ENCODE measurements around the gene FLT1.

FLT1 gene

GRCh38 chr13:28424541-28424940, 70.4 kb downstream of the FLT1 start:
- no peak for DNase-seq

DNA sequence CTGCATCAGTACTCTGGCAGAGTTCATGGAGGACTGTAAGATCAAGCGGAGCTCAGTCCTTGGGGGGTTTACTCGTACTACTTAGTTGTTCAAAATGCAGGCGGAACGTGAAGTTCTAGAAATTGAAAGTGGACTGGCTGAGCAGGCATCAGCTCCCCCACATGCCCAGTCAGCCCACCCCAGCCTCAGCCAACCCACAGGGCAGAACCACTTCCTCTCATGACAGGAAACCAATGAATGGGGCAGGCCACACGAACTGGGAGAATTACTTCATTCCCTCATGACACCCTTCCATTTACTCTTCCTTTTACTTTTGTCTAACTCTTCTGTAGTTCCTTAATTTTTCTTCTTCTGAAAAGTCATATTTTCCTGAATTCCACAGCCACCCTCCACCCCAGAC, 71.9 kb downstream of the FLT1 start:
- no peak for DNase-seq

GRCh38 chr13:28421676-28422410, 73.1 kb downstream of the FLT1 start:
- no peak for DNase-seq

DNA sequence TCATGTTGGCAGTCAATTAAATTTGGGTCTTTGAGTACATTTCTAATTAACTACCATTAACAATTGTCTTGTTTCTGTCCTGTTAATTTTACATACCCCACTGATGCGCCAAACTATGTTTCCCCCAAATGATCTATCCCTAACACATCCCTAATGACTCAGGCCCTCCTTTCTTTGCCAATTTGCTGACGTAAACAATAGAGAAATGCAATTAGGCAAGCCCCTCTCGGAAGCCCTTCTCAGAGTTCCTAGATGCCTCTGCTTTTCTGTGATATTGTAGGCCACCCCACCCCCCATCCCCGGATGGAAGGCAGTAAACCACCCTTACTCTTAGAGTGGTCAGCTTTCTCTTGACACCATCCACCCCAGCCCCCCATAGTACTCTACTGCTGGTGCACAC, 74.2 kb downstream of the FLT1 start:
- no peak for DNase-seq

DNA sequence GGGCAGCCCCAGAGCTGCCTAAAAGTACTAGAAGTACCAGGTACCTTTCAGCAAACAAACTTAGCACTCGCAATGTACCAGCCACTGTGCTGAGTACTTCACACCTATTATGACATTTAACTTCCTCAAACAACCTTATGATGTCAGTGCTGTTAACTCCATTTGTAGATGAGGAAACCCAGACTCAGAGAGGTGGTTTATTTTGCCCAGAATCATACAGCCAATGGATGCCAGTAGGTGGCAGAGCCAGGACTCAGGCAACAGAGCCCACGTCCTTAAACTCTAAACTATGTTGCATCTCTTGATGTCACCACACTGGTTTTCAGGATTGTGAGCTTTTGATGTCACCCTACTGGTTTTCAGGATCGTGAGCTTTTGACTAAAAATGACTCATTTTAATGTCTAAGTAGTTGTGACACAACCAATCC, 78.9 kb downstream of the FLT1 start:
- DNase-seq, result no peak

DNA sequence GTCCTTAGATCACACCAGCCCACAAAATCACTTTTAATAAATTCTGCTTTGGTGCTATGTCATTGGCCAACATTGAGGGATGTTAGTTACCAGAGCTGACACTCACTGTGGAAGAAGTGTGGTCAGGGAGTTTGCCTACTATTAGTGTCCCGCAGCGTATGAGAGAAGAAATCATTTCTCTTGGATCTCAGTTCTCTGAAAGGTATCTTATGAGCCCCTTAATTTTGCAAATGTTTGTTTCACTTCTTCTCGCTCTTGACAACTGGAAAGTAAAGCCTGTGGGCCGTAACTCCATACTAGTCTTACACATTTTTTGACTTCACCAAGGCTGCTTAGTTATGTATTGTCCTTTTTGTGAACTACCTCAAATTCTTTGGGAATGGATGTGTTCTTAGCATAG, 80.9 kb downstream of the FLT1 start:
- no peak for DNase-seq

GRCh38 chr13:28412981-28413380, 81.9 kb downstream of the FLT1 start:
- DNase-seq, result no peak

- DNase-seq, result no peak
These were observed 83.0 kb downstream of the FLT1 start for GRCh38 chr13:28411831-28412353.

DNA sequence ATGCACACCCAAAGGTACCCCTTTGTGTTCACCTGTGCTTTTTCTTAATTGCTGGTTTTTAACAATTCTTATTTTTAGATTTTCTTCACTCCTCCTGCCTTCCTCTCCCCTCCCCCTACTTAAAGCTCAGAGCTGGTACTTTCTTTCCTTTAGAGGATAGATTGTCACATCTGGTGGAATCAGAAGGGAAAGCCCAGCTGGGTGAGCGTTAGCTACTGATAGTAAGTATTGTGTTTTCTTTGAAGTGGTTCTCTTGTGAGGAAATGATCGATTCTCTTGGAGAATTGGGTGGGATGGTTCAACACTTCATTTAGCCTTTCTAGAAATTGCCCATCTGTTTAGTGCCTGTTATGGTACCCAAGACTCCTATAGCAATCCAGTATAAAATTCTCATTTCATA, 84.8 kb downstream of the FLT1 start:
- DNase-seq, result no peak

GRCh38 chr13:28409648-28410047, 85.3 kb downstream of the FLT1 start:
- DNase-seq, result no peak

GRCh38 chr13:28408863-28409262, 86.1 kb downstream of the FLT1 start:
- no peak for DNase-seq

GRCh38 chr13:28408235-28408848, 86.6 kb downstream of the FLT1 start:
- no peak for DNase-seq

GRCh38 chr13:28406733-28407266, 88.1 kb downstream of the FLT1 start:
- no peak for DNase-seq

- DNase-seq, result no peak
These were observed 92.9 kb downstream of the FLT1 start for GRCh38 chr13:28402057-28402381.

GRCh38 chr13:28401303-28402056, 93.4 kb downstream of the FLT1 start:
- DNase-seq, result no peak

DNA sequence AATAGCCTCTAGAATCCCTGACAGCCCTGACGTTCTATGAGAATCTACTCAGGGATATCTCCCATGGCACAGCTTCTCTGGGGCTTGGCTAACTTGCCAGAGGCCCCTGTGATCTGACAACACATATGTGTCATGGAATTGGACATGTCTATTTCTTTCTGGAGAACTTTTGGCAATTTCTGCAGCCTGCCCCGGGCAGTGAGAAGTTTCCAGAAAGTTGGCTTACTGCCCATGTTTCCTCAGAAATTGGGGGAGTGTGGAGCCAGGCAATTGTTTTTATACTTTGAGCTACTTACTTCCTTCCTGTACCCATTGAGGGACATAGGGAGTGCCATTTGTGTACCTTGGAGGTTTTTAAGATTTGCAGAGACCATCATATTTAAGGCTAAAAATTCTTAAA, 98.9 kb downstream of the FLT1 start:
- no peak for DNase-seq

DNA sequence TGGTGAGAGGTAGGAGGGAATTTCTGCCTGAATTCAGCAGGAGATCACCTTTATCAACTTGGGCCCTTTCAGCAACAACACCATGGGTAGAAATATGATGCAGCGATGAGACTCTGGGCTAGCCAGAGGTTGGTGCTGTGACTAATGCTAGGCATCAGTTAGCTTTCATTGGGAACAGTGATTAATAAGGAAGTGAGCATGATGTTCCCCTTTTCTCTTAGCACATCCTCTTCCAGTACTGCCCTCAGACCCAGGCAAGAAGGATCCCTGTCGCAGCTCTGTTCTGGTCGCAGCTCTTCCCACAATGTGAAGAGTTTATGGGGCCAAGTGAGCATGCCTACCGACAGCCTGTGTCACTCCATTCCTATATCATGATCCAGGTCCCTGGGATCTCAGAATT, 100.5 kb downstream of the FLT1 start:
- no peak for DNase-seq

DNA sequence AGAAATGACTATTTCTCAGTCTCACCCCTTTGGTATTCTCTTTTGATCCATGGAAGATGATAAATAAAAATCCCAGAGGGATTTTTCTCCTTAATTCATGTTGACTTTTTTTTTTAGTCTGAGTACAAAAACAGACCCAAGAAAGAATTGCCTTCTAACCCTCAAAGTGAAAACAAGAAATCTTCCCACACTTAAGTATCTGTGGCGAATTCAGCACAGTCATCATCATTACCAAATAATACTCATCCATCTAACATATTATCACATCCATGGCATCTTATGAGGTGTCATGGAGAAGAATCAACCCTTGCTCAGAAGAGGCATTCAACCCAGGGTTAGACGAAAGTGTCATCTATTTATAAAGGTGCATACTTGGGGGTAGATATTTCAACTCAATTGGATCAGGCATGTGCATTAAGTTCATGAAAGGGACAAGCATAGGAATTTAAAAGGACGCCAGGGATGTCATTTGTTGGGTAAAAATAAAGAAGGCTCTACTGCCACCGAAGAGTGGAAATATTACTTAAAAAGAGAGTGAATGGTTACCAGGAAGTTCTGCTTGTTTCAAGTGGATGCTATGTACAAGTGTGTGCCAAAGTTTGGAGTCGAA, 101.9 kb downstream of the FLT1 start:
- DNase-seq, result no peak

DNA sequence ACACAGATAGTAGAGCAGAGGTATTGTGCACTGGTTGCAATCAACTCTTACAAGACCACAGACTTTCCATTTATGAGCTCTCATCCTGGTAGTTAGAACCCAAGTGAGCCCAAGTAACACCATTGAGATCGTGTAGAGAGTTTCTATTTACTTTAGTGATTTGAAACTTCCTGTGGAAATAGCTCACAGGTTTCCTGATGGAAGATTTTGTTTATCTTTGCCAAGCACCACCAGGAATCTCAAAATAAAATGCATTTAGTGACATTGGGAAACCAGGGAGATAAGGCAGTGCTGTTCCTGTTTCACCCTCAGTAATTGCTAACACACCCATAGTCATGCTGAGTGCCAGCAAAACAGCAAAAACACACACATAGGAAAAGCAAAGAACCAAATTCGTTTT, 102.5 kb downstream of the FLT1 start:
- no peak for DNase-seq

- DNase-seq, result no peak
These were observed 107.0 kb downstream of the FLT1 start for GRCh38 chr13:28387740-28388501.

DNA sequence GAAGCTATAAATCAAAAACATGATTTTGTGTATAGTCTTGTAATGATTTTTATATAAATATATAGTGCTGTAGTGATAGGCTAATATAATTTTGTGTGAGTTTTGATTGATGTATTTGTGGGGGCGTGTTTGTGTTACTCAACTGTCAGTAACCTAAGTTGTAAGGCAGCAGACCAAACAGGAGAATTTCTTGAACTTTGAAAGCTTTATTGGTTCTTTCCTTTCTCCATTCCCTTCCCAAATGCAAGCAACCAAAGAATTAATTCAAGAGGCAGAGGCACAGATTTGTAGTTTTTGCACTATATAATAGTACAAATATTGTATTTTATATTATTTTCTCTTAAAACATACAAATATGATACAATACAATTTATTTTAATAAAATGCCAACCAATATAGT, 109.6 kb downstream of the FLT1 start:
- DNase-seq, result no peak

GRCh38 chr13:28384789-28385188, 110.1 kb downstream of the FLT1 start:
- no peak for DNase-seq

- DNase-seq, result no peak
These were observed 114.6 kb downstream of the FLT1 start for GRCh38 chr13:28380319-28380718.

Data from activated CD4-positive, alpha-beta T cell treated with anti-CD3 and anti-CD28 coated beads for 1 hour (primary cell).